B cell (primary cell): ENCODE data around the gene ZBED5. TPM values are rescaled to one million over a fixed set of nuclear protein-coding genes. Genes with fewer than 3 reads are reported as not detected.
A peak's percentile ranks its signal among the peaks of the same experiment; 100 is the strongest.

Source experiments
- ATAC-seq: fragments of 200-7000 bp; cut with Tn5 transposase; one replicate; pipeline ENCODE4 v1.10.0; 2021; ENCODE audit warnings: low read depth, mild to moderate bottlenecking, moderate number of reproducible peaks, moderate library complexity
- CTCF ChIA-PET: fragments of 350-600 bp; sonication (Branson Sonifier 250); formaldehyde crosslinking; loops from one replicate; lab custom pipeline; 2021; ENCODE audit warnings: antibody characterized with exemption, inconsistent platforms; lab: Charles Lee
- POLR2A ChIA-PET: fragments of 350-600 bp; sonication (Branson Sonifier 250); formaldehyde crosslinking; loops from one replicate; lab custom pipeline; 2021; ENCODE audit warnings: antibody characterized with exemption; lab: Charles Lee
- DNase-seq: peaks from one replicate; pipeline ENCODE4 v3.0.0; 2013
- H2AFZ ChIP-seq: 2 replicates; pipeline ENCODE4 v1.6.1; 2012; ENCODE audit warnings: mild to moderate bottlenecking, low read depth, low read length; ENCODE audit not compliant: insufficient read depth, poor library complexity, severe bottlenecking
- H3K27ac ChIP-seq, 2 donors: 1 replicate in 1 of 2; 2 replicates in 1 of 2; pipeline ENCODE4 v1.5.1; 2012 to 2013; ENCODE audit warnings: low read length in 2 of 2, mild to moderate bottlenecking in 2 of 2, moderate library complexity in 1 of 2
- H3K27me3 ChIP-seq, 4 experiments: fragments of 200-600 bp in 1 of 4; sonication (generic) in 1 of 4; replicated peaks in 1 of 4; 1 replicate in 2 of 4; 2 replicates in 2 of 4; pipeline versions ENCODE4 v1.6.1 to v1.7.0; 2013 to 2016; ENCODE audit warnings: low read length in 3 of 4, mild to moderate bottlenecking in 2 of 4, mixed read lengths in 1 of 4, moderate library complexity in 1 of 4; ENCODE audit not compliant: insufficient read depth in 4 of 4, control insufficient read depth in 3 of 4; ENCODE audit errors: control extremely low read depth in 1 of 4
- H3K36me3 ChIP-seq, 2 experiments: replicated peaks in 1 of 2; 1 replicate in 1 of 2; 2 replicates in 1 of 2; pipeline versions ENCODE4 v1.6.1 to v1.7.1; 2013; ENCODE audit warnings: low read length in 1 of 2; ENCODE audit not compliant: insufficient read depth in 2 of 2, control insufficient read depth in 1 of 2; ENCODE audit errors: control extremely low read depth in 1 of 2, extremely low read depth in 1 of 2
- H3K4me1 ChIP-seq, 2 donors: fragments of 200-600 bp in 1 of 2; sonication (generic) in 1 of 2; 1 replicate in 1 of 2; 2 replicates in 1 of 2; pipeline versions ENCODE4 v1.5.1 to v1.6.1; 2013 to 2017; ENCODE audit warnings: low read length in 2 of 2; ENCODE audit not compliant: control insufficient read depth in 2 of 2, insufficient read depth in 2 of 2
- H3K4me2 ChIP-seq: replicated peaks from 2 replicates; pipeline ENCODE3; 2012; ENCODE audit warnings: mild to moderate bottlenecking, low read depth, low read length; ENCODE audit not compliant: poor library complexity, severe bottlenecking
- H3K4me3 ChIP-seq, 5 experiments: fragments of 200-600 bp in 1 of 5; sonication (generic) in 1 of 5; 1 replicate in 3 of 5; 2 replicates in 2 of 5; pipeline versions ENCODE4 v1.5.1 to v1.7.0; 2011 to 2016; ENCODE audit warnings: low read length in 4 of 5, mild to moderate bottlenecking in 4 of 5, low read depth in 2 of 5, control low read depth in 1 of 5, moderate library complexity in 1 of 5; ENCODE audit not compliant: insufficient read depth in 1 of 5; ENCODE audit errors: control extremely low read depth in 1 of 5, extremely low read depth in 1 of 5
- H3K79me2 ChIP-seq: fragments of 200-600 bp; sonication (generic); one replicate; pipeline ENCODE4 v1.6.0; 2016; ENCODE audit warnings: low read length; ENCODE audit not compliant: control insufficient read depth, insufficient read depth
- H3K9ac ChIP-seq: fragments of 200-600 bp; sonication (generic); 2 replicates; pipeline ENCODE4 v1.6.1; 2017; ENCODE audit warnings: mild to moderate bottlenecking, low read length, moderate library complexity
- H3K9me3 ChIP-seq, 3 donors: one replicate each; pipeline versions ENCODE4 v1.6.1 to v1.7.1; 2013; ENCODE audit warnings: low read length in 2 of 3; ENCODE audit not compliant: control insufficient read depth in 2 of 3, insufficient read depth in 1 of 3; ENCODE audit errors: control extremely low read depth in 1 of 3
- H4K20me1 ChIP-seq: 2 replicates; pipeline ENCODE4 v1.6.0; 2012; ENCODE audit warnings: mild to moderate bottlenecking, low read length; ENCODE audit not compliant: insufficient read depth, control insufficient read depth, poor library complexity, severe bottlenecking
- H3K27ac Mint-ChIP-seq: one replicate; pipeline ENCODE4 v1.8.0; 2021; ENCODE audit warnings: mixed read lengths
- H3K27me3 Mint-ChIP-seq: one replicate; pipeline ENCODE4 v1.8.0; 2021; ENCODE audit warnings: mixed read lengths
- H3K4me1 Mint-ChIP-seq: one replicate; pipeline ENCODE4 v1.8.0; 2021; ENCODE audit warnings: mixed read lengths
- H3K4me3 Mint-ChIP-seq: one replicate; pipeline ENCODE4 v1.8.0; 2021; ENCODE audit warnings: mixed read lengths
- H3K9me3 Mint-ChIP-seq: one replicate; pipeline ENCODE4 v1.8.0; 2022; ENCODE audit warnings: mixed read lengths; ENCODE audit not compliant: insufficient read depth
- EZH2 ChIP-seq: IDR thresholded peaks from 2 replicates; pipeline ENCODE4 v1.6.1; 2012; ENCODE audit warnings: borderline replicate concordance, low read depth, mild to moderate bottlenecking, moderate library complexity, low read length; ENCODE audit not compliant: insufficient read depth, poor library complexity, severe bottlenecking
- WGBS: methylation state at CpG from one replicate; pipeline ENCODE4 v1.1.5; 2013; ENCODE audit warnings: missing lambda C conversion rate; ENCODE audit not compliant: insufficient coverage; 5-methylcytosine and 5-hydroxymethylcytosine counted together
- intact Hi-C: fragments of 100-400 bp; cut with micrococcal nuclease; formaldehyde crosslinking; loops from one replicate; pipeline ENCODE4 v1.10.0; 2022
- polyA plus RNA-seq: library from polyadenylated mRNA; depleted of rRNA; stranded (reverse); fragments of >200 nt; gene quantifications from 2 replicates; pipeline ENCODE4 v1.2.3, GENCODE V29; 2012
- total RNA-seq, 2 donors: library from RNA; stranded (reverse); fragments of 120-200 nt in 1 of 2; gene quantifications; 1 replicate in 1 of 2; 2 replicates in 1 of 2; pipeline versions ENCODE4 v1.2.3 to v1.2.4, GENCODE V29; 2013 to 2022
- TF ChIP-seq, protein P1 (sequence below): fragments of 200-600 bp; IDR thresholded peaks from one replicate; pipeline ENCODE4 v1.8.0; 2022; ENCODE audit warnings: antibody characterized with exemption, mild to moderate bottlenecking

ZBED5 gene
- total and polyA plus RNA-seq, 2 donors (not counting 1 experiment from before 2014, with no cell fraction given), result 66.6 to 178 TPM

DNA sequence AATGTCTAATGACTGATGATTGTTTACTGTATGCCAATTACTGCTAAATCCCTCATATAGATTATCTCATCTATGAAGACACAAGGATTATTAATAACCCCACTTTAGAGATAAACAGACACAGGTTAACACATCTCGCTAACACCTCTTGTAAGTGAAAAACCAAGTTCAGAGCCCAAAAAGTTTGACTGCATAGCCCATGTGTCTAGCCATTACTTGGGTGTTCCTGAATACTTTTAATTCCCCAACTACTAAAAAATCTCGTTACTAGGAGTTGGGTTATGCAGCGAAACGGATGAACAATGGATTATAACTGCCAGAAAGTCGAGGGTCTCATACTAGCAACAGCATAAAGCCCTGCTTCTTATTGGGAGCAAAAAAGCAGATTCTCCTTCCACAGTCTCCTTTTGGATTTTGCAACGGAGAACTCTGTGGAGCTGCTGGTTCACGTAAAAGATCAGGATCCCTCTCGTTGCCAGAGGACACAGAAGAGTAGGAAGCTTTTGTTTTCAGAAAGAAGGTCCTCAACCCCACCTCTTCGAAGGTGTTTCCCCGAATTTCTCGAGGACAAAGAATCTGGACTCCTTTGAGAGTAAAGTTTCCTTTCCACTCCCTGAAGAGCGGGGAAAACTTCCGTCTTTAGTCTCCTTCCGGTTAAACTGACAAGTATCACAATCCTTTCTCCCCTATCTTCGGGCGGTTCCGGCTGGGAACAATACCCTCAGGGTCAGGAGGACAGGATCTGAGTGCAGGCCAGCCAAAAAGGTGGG, 979 bp downstream of the ZBED5 start:
- CTCF ChIA-PET, result interaction anchor here (0.9 to 3.2 kb wide), 3 partner anchors 47 to 77 kb away, joined by 3 to 27 read pairs (median 12); partner anchors contain the start of gene EIF4G2
- intact Hi-C loops, result loop anchor here (2.0 to 10.0 kb wide), 4 partner anchors 32 to 1285 kb away; partner anchors contain the start of genes CTR9 and WEE1
- Histone ChIP-seq H3K9ac (peak overlapping the region; percentile 94), H3K27ac (peak overlapping the region; percentile 90 to 98), H3K4me3 (peak overlapping the region; percentile 68 to 98 (median 95)), H4K20me1 (no peaks in the 10 kb centered on the region), H2AFZ (peak overlapping the region; percentile 79), H3K4me2 (peak overlapping the region; percentile 82), H3K9me3 (no peaks in the 10 kb centered on the region), H3K27me3 (no peaks in the 10 kb centered on the region), H3K79me2 (peaks cover 79% of the 10 kb centered on the region), H3K4me1 (peaks cover 21 to 23% of the 10 kb centered on the region in 2 donors), H3K36me3 (peaks cover 5 to 34% of the 10 kb centered on the region in 2 experiments)
- TF ChIP-seq, protein P1, sequence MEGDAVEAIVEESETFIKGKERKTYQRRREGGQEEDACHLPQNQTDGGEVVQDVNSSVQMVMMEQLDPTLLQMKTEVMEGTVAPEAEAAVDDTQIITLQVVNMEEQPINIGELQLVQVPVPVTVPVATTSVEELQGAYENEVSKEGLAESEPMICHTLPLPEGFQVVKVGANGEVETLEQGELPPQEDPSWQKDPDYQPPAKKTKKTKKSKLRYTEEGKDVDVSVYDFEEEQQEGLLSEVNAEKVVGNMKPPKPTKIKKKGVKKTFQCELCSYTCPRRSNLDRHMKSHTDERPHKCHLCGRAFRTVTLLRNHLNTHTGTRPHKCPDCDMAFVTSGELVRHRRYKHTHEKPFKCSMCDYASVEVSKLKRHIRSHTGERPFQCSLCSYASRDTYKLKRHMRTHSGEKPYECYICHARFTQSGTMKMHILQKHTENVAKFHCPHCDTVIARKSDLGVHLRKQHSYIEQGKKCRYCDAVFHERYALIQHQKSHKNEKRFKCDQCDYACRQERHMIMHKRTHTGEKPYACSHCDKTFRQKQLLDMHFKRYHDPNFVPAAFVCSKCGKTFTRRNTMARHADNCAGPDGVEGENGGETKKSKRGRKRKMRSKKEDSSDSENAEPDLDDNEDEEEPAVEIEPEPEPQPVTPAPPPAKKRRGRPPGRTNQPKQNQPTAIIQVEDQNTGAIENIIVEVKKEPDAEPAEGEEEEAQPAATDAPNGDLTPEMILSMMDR, result no peak
- no peak for TF ChIP-seq EZH2
- DNase-seq (peak; percentile 23), ATAC-seq (no peak)
- POLR2A ChIA-PET, result interaction anchor here (0.6 to 6.7 kb wide), 5 partner anchors 26 to 316 kb away, joined by 3 to 147 read pairs (median 12); partner anchors contain the start of genes EIF4G2 and RNF141
- H3K27ac Mint-ChIP-seq, result peak overlapping the region; percentile 99
- H3K9me3 Mint-ChIP-seq, result no peaks in the 10 kb centered on the region
- peak overlapping the region; percentile 98 for H3K4me3 Mint-ChIP-seq
- WGBS, result 10% methylated on average over 8 of the region's 17 CpGs
- H3K27me3 Mint-ChIP-seq, result no peaks in the 10 kb centered on the region
- peaks cover 43% of the 10 kb centered on the region for H3K4me1 Mint-ChIP-seq
